MM.1S (cell line): Measurements from ENCODE around the gene CFAP61.

ENCODE experiments used
- EZH2 ChIP-seq: fragments of 300-600 bp; sonication (generic); optimal IDR thresholded peaks from 2 replicates; pipeline ENCODE3; 2017; ENCODE audit warnings: low read depth, mild to moderate bottlenecking, antibody characterized with exemption, low read length, mixed read lengths
- EZH2phosphoT487 ChIP-seq: fragments of 300-600 bp; sonication (generic); IDR thresholded peaks from 2 replicates; pipeline ENCODE4 v1.6.1; 2018; ENCODE audit warnings: antibody characterized with exemption, low read length
- TF ChIP-seq, protein P1 (sequence below): fragments of 300-600 bp; sonication (generic); IDR thresholded peaks from 2 replicates; pipeline ENCODE4 v1.5.1; 2016; ENCODE audit warnings: antibody characterized with exemption, low read length, mixed read lengths

DNA sequence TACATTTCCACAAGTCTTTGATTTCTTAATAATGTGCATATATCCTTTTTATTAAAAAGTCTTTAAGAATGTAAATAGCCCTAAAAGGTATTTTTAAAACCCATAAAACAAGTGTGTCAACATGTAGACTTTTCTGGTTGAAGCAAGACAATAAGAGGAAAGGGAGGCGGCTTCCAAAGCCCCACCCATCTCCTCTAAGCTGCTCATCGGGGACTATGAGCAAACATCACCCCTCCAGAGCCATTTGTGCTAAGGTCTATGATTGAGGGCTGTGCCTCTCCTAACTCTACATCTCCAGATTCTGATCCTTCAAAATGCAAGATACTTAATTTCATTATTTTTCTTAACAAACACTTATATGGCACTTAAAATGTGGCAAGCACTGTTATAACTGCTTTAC lies 37.7 kb upstream of the CFAP61 start:
- TF ChIP-seq, protein P1, sequence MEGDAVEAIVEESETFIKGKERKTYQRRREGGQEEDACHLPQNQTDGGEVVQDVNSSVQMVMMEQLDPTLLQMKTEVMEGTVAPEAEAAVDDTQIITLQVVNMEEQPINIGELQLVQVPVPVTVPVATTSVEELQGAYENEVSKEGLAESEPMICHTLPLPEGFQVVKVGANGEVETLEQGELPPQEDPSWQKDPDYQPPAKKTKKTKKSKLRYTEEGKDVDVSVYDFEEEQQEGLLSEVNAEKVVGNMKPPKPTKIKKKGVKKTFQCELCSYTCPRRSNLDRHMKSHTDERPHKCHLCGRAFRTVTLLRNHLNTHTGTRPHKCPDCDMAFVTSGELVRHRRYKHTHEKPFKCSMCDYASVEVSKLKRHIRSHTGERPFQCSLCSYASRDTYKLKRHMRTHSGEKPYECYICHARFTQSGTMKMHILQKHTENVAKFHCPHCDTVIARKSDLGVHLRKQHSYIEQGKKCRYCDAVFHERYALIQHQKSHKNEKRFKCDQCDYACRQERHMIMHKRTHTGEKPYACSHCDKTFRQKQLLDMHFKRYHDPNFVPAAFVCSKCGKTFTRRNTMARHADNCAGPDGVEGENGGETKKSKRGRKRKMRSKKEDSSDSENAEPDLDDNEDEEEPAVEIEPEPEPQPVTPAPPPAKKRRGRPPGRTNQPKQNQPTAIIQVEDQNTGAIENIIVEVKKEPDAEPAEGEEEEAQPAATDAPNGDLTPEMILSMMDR = no peak
- TF ChIP-seq EZH2 (no peak), EZH2phosphoT487 (no peak)
